ENCODE measurements around the gene NCKAP5.

DNA sequence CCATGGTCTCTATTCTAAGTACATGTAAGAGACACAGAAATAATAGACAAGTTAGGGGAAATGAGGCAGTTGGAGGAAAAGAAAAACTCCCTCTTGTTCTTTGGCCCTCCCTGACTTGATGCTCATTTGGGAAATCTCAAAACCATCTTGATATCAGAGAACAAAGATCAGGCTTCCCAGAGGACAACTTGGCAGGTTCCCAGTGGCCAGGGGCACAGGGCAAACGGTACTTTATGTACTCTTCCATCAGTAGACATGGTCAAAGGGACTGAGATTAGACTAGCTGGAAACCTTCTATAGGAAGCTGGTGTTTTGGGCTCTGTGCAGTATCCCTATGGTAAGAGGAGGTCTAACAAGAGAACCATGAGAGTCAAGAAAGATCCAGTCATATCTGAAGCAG is 56.6 kb downstream of the NCKAP5 start:
- no peak for TF ChIP-seq EP300 (IDR thresholded peaks at IDR 0.05)
- no peak for TF ChIP-seq POLR2A (IDR thresholded peaks at IDR 0.05)
